HFF-Myc (cell line): Measurements from ENCODE around the gene CENPS.

ENCODE experiments used
- DNase-seq: peaks from one replicate; pipeline ENCODE4 v3.0.0-alpha.2; 2011; ENCODE audit warnings: low read depth; ENCODE audit errors: extremely low read depth
- H3K4me3 ChIP-seq: replicated peaks from 2 replicates; pipeline ENCODE4 v1.5.1; 2011; ENCODE audit warnings: low read depth, mild to moderate bottlenecking, control low read depth, low read length
- CTCF ChIP-seq: IDR thresholded peaks from 2 replicates; pipeline ENCODE4 v1.5.1; 2012; ENCODE audit warnings: mild to moderate bottlenecking, low read depth, low read length, control low read depth; ENCODE audit errors: missing control alignments

Gene CENPS

GRCh38 chr1:10432910-10433700, 2.9 kb downstream of the CENPS start:
- TF ChIP-seq CTCF: no peak
- no peak overlapping the region for H3K4me3 ChIP-seq
- DNase-seq: no peak

GRCh38 chr1:10433790-10434189, 3.6 kb downstream of the CENPS start:
- H3K4me3 ChIP-seq: no peak overlapping the region
- TF ChIP-seq CTCF: no peak
- DNase-seq: no peak

GRCh38 chr1:10434590-10434989, 4.4 kb downstream of the CENPS start:
- no peak for DNase-seq
- no peak overlapping the region for H3K4me3 ChIP-seq
- no peak for TF ChIP-seq CTCF

GRCh38 chr1:10437052-10437451, 6.8 kb downstream of the CENPS start:
- no peak for TF ChIP-seq CTCF
- H3K4me3 ChIP-seq: no peak overlapping the region
- DNase-seq: no peak

- H3K4me3 ChIP-seq: no peak overlapping the region
- no peak for TF ChIP-seq CTCF
- DNase-seq: no peak
Measured at GRCh38 chr1:10438677-10439163, 8.5 kb downstream of the CENPS start.

- DNase-seq: no peak
- TF ChIP-seq CTCF: no peak
- H3K4me3 ChIP-seq: no peak overlapping the region
Measured at GRCh38 chr1:10440305-10440704, 10.1 kb downstream of the CENPS start.

GRCh38 chr1:10440794-10441193, 10.6 kb downstream of the CENPS start:
- TF ChIP-seq CTCF: no peak

More at GRCh38 chr1:10440794-10441193, 10.6 kb downstream of the CENPS start:
- no peak overlapping the region for H3K4me3 ChIP-seq
- DNase-seq: no peak
